HG03108 (cell line): ENCODE data around the gene CPAMD8.

ENCODE experiments used
- ATAC-seq: cut with Tn5 transposase; IDR thresholded peaks from one replicate; pipeline ENCODE4 v1.9.1; 2021; ENCODE audit warnings: moderate library complexity; ENCODE audit not compliant: unreplicated experiment

Gene CPAMD8

DNA sequence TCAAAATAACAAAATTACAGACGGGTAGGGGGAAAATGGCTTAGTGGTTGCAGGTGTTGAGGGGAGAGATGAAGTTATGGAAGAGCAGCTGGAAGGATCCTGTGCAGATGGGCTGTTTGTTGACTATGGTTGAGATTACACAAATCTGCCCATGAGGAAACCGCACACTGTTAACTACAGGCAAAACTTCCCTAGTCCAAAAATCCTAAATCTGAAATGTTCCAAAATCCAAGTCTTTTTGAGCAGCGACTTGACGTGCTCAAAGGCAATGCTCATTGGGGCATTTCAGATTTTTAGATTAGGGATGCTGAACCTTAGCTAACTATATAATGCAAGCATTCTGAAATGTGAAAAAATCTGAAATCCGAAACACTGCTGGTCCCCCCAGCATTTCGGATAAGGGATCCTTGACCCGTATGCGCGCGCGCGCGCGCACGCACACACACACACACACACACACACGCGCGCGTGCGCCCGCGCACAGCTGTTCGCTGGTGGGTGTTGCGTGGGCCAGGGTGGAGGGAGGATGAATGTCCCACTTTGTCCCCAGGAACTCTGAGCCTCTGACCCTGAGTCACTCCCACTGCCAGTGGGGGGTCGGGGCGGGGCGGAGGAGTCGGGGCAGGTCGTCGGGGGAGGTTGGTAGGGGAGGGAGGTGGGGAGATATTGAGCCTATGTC, 131.0 kb downstream of the CPAMD8 start:
- ATAC-seq, result no peak

DNA sequence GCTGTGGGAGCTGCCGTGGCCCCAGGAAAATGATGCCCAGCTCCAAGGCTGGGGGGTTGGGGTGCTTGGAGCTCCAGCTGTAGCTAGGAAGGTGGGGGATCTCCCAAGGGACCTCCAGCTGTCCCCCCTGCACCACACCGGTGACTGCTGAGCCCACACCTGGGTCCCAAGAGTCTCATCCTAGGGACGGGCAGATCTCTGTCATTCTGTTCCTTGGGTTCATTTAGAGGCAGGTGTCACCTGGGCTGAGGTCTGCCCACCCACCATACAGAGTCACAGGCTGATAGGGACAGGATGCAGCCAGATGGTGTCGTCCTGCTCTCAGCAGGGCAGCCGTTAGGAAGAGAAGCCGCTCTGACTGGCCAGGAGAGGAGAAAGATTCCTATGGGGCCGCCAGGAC, 132.5 kb downstream of the CPAMD8 start:
- ATAC-seq, result no peak

DNA sequence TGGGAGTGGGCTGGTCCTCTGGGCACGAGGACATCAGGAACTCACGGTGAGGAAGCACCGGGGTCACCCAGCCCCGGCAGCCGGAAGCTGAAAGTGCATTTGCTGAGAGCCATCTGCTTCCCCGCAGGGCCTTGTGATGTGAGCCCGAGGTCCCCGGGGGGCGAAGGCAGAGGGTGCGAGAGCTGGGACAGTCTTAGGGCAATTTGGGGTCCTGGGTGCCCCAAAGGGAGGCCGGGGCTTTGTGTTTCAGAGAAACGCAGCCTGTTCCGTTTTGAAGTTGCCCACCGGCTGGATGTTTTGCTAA, 133.0 kb downstream of the CPAMD8 start:
- no peak for ATAC-seq

DNA sequence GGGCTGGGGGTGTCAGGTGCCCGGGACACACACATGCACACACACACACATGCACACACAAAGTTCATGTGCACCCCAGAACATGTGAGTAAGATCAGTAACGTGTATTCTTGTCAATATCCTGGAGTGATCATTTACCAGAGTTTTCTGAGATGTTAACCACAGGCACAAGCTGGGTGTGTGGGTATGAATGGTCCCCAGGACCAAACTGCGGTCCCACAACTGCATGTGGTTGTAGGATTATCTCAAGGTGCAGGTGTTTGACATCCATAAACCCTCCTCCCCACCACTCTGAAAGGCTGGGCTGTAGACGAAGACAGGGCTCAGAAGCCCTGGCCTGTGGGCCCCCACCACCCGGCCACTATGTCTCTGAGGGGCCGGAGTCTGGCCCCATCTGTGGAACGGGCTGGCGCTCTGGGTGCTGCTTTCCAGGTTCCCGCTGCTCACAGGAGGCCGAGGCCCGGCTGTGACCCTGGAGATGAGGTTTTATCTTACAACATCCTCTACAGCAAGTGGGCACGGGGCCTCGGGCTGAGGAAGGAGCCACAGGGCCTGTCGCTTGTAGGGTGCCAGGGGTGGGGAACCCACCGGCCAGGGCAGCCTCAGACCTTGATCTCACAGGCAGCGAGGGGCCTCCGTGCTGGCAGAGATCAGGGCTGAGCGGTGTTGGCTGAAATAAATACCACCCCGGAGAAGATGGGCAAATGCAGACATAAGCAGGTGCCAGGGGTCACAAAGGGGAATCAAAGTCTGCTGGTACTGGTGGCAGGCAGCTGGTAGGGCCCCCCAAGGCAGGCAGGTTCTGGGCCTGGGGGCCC, 133.5 kb downstream of the CPAMD8 start:
- no peak for ATAC-seq

DNA sequence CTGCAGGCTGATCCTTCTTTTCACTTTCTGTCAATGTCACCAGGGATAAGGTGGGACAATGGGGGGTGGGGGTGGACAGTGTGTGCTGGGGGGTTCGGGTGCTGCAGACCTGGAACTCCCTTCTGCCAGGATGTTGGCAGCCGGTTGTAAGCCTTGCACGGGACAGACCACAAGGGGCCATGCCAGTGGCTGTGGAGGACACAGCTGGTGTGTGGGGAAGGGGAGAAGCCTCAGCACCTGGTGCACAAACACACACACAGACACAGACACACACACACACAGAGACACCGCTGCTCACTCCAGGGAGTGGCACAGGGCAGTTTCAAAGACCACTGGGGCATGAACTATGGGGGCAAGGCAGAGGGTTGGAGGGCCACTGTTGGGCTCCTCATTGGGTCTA, 134.2 kb downstream of the CPAMD8 start:
- no peak for ATAC-seq

DNA sequence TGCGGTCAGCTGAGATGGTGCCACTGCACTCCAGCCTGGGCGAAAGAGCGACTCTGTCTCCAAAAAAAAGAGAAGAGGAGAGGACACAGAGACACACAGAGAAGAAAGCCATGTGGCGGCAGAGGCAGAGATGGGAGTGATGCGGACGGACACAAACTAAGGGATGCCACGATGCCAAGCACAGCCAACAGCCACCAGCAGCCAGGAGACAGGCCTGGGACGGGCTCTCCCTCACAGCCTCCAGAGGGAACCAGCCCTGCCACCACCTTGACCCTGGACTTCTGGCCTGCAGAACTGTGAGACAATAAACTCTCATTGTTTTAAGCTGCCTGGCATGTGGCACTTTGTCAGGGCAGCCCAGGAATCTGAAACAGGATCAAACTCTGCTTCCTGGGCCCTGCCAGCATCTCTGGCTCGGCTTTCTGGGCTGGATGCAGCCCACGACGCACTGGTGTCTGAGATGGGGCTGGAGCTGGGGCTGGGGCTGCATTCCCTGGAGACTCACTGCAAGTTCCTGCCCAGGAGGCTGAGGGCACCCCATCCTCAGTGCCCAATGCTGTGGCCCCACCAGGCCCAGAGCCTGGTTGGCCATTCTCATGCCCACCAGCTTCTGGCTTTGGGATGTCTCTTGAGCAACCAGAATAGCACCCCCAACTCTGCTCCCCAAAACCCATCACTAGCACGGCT, 134.8 kb downstream of the CPAMD8 start:
- no peak for ATAC-seq

DNA sequence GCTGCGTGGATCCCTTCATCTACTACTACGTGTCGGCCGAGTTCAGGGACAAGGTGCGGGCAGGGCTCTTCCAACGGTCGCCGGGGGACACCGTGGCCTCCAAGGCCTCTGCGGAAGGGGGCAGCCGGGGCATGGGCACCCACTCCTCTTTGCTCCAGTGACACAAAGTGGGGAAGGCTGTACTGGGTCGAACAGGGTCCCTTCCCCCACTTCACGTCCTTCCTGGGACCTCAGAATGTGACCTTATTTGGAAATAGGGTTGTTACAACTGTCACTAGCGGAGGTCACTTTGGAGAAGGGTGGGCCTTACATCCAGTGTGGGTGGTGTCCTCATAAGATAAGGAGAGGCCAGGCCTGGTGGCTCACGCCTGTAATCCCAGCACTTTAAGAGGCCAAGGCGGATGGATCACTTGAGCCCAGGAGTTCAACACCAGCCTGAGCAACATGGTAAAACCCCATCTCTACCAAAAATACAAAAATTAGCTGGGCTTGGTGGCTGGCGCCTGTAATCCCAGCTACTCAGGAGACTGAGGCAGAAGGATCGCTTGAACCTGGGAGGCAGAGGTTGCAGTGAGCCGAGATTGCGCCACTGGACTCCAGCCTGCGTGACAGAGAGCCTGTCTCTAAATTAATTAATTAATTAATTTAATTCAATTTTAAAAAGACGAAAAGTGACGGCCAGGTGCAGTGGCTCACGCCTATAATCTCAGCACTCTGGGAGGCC, 136.0 kb downstream of the CPAMD8 start:
- ATAC-seq, result no peak

DNA sequence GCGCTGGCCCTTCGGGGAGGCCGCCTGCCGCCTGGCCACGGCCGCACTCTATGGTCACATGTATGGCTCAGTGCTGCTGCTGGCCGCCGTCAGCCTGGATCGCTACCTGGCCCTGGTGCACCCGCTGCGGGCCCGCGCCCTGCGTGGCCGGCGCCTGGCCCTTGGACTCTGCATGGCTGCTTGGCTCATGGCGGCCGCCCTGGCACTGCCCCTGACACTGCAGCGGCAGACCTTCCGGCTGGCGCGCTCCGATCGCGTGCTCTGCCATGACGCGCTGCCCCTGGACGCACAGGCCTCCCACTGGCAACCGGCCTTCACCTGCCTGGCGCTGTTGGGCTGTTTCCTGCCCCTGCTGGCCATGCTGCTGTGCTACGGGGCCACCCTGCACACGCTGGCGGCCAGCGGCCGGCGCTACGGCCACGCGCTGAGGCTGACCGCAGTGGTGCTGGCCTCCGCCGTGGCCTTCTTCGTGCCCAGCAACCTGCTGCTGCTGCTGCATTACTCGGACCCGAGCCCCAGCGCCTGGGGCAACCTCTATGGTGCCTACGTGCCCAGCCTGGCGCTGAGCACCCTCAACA, 136.6 kb downstream of the CPAMD8 start:
- ATAC-seq, result no peak

DNA sequence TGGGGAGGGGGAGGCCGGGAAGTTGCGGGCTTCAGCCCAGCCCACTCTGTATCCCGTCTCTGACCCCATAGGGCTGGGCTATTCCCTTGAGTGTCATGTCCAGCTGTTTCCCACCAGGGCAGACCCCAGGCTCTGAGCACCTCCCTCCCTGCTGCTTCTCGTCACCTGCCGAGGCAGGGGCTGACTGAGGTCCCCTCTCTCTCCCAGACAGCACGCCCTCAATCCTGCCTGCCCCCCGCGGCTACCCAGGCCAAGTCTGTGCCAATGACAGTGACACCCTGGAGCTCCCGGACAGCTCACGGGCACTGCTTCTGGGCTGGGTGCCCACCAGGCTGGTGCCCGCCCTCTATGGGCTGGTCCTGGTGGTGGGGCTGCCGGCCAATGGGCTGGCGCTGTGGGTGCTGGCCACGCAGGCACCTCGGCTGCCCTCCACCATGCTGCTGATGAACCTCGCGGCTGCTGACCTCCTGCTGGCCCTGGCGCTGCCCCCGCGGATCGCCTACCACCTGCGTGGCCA, 137.2 kb downstream of the CPAMD8 start:
- no peak for ATAC-seq

DNA sequence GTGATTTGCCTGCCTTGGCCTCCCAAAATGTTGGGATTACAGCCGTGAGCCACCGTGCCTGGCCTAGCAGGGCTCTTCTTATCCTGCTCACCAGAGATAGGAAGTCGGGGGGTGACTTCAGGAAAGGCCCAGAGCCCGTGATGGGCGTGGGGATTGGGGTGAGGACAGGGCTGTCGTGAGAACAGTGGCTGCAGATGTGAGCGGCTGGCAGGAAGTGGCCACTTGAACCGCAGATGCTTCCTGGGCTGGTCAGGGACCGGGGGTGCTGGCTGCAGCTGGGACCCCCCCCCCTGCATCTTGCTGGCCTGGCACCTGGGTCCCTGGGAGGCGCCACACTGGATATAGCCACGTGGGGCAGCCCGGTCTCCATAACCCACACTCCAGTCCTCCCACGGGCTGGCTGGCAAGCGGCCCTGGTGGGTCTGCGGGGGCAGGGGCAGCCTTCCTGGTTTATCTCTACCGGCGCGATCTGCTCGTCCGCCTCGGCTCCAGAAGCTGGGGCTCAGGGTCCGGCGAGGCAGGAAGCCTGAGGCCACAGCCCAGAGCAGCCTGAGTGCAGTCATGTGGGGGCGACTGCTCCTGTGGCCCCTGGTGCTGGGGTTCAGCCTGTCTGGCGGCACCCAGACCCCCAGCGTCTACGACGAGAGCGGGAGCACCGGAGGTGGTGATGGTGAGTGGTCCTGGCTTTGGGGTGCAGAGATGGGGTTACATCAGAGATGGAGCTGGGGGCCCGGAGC, 137.8 kb downstream of the CPAMD8 start, which contains the start of gene F2RL3:
Gene F2RL3 (plus strand): TSS at position 371 of the 737 bp plus-strand sequence. CDS start 191 bp downstream, at position 562.
- peak; percentile 44 for ATAC-seq

DNA sequence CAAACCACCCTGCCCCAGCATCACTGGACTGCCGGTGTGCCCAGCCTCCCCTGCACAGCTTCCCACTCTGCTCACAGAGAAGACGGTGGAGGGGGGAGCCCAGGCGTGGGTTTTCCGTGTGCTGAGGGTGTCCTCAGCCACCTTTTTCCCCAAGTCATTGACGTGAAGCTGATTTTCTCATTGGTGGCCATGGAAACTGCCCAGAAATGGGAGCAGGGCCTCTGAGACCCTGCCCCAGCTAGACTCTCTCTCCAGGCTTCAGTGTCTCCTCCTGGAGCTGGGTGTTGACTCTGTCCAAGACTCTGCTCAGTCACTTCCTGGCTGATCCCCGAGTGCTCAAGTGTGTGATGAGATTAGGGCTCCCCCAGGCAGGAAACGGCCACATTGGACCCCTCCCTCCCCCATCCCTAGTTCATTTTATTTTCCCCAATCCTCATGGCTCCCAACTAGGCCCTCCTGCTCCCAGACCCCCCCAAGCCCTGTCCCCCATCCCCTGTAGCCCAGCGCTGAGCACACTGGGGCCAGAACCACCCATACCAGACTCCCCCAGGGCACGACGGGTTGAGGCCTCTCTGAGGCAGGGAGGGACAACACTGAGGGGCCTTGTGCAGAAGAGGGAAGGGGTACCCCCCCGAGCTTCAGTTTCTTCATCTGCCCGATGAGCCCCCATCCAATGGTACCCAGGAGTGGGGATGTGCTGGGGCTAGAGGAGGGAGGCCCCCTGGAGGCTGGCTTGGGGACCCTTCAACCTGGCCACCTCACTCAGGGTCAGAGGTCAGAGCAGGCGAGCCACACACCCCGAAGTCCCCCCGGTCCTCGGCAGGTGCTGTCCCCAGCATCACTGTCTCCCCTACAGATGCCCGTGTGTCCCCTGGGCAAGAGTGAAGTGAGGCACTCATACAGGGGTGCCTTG, 139.0 kb downstream of the CPAMD8 start:
- no peak for ATAC-seq

DNA sequence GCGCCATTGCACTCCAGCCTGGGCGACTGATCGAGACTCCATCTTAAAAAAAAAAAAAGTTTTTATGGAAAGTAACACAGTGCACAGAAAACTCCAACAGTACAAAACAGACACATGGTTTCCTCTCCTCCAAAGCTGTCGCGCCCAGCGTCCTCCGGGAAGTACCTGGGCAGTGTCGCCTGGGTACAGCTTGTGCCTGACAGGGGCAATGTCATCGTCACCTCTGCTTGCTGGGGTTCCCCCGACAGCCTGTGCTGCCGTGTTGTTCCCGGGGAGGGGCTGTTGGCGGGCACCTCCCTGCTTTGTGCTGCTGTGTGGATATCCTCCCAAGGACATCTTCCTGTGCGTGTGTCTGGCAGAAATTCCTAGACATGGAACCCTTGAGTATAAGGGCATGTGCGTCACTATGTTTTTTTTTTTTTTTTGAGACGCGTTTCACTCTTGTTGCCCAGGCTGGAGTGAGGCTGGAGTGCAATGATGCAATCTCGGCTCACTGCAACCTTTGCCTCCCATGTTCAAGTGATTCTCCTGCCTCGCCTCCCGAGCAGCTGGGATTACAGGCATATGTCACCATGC, 140.2 kb downstream of the CPAMD8 start:
- ATAC-seq, result no peak

DNA sequence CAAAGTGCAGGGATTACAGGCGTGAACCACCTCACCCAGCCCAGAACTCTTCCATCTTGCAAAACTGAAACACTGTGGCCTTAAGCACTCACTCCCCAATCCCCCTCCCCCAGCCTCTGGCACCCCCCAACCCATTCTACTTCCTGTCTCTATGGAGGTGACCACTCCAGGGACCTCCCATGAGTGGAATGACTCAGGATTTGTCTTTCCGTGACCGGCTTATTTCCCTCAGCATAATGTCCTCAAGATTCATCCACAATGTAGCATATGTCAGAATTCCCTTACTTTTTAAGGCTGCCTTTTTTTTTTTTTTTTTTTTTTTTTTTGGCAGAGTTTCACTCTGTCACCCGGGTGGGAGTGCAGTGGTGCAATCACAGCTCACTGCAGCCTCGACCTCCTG, 141.4 kb downstream of the CPAMD8 start:
- no peak for ATAC-seq

DNA sequence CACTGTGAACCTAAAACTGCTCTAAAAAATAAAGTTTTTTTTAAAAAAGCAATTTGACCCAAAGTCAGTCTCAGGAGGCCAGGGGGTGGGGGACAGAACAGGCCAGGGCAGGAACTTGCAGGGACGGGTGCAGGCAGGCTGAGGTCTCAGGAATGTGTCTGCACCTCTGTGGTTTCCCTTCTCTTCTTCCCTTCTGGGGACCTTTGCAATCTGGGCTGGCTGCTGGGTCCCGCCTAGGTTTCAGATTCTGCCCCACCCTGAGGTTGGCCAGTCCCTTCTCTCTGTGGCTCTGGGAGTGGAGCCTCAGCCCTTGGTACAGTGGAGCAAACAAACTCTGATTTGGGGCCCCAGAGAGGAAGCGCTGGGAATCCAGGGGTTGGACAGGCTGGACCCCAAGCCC, 143.1 kb downstream of the CPAMD8 start:
- no peak for ATAC-seq

DNA sequence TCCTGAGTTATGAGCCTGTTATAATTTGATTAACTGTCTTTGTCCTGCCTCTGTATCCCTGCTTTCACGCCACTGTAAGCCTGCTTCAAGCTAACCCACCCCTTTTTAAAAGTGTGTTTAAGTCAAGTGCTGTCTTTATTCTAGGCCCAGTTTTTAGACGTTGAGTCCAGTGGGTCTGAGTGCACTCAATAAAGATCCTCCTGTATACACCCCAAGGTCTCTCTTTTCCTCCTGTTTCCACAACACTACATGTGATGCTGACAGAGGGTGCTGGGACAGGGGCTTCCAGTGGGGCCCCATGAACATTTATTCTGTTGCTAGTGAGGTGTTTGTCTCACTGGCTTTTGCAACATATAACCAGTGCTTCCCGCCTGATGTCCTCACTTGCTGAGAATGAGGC, 144.5 kb downstream of the CPAMD8 start:
- ATAC-seq, result no peak

DNA sequence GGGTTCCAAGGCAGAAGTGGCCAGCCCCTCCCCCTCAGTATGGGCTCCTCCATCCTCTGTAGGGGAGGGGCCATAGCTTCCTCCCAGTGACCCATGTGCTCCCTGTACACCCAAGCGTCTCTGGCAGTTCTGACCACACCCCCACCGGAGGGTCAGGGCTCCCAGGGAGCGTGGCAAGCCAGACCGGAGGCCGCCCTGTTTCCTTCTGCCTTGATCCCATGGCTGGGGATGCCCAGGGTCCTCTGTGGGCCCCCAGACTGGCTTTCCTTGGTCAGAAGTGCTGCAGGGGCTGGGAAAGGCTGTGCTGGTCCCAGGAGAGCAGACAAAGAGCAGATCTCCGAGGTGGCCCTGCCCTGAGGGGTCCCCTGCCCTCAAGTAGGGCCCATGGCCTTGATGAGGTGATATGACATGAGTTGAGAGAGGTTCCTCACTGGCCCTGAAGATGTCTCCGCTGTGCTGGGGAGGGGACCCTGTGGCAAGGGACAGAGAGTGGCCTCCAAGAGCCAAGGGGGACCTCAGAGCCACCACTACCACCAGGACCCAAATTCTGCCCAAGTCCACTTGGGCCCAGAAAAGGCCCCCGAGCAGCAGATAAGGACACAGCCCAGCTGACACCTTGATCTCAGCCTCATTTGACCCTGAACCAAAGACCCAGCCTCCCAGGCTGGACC, 145.6 kb downstream of the CPAMD8 start:
- ATAC-seq, result no peak

DNA sequence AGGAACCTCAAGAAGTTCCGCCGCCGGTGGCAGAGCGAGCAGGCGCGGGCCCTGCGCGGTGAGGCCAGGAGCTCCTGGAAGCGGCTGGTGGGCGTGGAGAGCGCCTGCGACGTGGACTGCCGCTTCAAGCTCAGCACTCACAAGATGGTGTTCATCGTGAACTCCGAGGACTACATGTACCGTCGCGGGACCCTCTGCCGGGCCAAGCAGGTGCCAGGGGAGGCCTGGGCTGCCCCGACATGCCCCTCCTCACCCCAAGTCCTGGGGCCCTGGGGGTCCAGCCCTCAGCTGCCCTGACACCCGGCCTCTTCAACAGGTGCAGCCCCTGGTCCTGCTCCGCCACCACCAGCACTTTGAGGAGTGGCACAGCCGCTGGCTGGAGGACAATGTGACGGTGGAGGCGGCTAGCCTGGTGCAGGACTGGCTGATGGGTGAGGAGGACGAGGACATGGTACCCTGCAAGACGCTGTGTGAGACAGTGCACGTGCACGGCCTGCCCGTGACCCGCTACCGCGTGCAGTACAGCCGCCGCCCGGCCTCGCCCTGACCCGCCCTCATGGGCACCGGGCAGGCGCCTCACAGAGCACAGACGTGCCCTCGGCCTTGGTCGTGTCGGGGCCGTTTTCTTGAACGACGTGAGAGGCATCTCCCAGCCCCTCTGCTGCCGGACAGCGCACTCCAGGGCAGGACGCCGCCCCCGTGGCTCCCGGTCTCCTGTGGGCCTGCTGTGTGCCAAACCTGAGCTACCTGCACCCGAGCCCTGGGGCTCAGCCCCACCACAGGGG, 148.2 kb downstream of the CPAMD8 start:
- ATAC-seq, result no peak
